ENCODE measurements around the gene CCND3. TPM values are rescaled to one million over a fixed set of nuclear protein-coding genes. Genes with fewer than 3 reads are reported as not detected.

CCND3 gene
- total RNA-seq, 2 experiments from 2014 or later = 244 to 319 TPM

DNA sequence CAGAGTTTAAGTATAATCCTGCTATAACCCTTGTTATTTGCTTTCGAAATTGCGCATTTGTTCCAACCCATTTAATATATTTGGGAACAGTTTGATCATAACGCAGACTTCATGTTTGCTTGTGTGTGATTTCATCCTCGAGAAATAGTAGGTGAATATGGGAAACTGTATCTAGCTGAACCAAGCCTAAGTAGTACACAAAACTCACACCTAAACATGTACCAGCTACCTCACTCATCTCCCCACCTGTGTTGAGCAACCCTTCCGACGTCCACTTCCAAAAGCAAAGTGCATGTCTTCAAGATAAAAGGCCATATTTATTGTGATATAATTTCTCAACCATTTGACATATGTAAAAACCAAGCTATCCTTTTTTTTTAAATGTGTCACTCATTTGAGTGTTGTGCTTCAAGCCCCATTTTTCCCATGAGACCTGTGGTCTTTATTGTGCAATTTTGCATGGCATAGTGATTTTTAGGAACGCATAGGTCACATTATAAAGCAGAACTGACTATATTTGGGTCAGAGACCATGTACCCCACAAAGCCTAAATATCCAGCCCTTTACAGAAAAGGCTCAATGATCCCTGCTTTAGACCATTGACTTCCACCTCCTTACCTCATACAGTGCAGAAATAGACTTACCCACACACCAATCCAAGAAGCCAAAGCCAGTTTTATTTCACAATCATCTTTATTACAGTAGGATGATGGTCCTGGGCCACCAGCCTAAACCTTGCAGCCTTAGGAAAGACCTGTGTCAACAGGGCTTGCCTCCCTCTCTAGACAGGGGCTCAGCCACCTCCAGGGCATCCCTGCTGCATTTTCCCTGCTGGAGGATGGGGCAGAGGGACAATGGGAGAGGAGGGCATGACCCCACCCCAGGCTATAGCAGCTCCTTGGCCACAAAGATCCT lies 7.1 kb downstream of the CCND3 start:
- CTCF ChIA-PET (ENCODE audit: unreplicated experiment) = interaction anchor here (1.5 to 2.5 kb wide), 2 partner anchors 13 to 109 kb away, joined by 4 to 11 read pairs; partner anchors contain the start of genes BYSL and MED20
- H3K79me2 ChIP-seq (ENCODE audit: insufficient read depth, low read depth, low read length) = peaks cover 55% of the 10 kb centered on the region
- intact Hi-C loops (cut with micrococcal nuclease; ENCODE audit: unreplicated experiment) = no loop called here
- peaks cover 26% of the 10 kb centered on the region; the same call in 1 of the 2 replicates for H4K20me1 ChIP-seq (ENCODE audit: insufficient read depth, low read length)
- H3K4me1 ChIP-seq (ENCODE audit: insufficient read depth, low read length, poor library complexity, severe bottlenecking) = peaks cover 62% of the 10 kb centered on the region
- no peak overlapping the region for H2AFZ ChIP-seq (ENCODE audit: low read length)
- TF ChIP-seq, protein P1, sequence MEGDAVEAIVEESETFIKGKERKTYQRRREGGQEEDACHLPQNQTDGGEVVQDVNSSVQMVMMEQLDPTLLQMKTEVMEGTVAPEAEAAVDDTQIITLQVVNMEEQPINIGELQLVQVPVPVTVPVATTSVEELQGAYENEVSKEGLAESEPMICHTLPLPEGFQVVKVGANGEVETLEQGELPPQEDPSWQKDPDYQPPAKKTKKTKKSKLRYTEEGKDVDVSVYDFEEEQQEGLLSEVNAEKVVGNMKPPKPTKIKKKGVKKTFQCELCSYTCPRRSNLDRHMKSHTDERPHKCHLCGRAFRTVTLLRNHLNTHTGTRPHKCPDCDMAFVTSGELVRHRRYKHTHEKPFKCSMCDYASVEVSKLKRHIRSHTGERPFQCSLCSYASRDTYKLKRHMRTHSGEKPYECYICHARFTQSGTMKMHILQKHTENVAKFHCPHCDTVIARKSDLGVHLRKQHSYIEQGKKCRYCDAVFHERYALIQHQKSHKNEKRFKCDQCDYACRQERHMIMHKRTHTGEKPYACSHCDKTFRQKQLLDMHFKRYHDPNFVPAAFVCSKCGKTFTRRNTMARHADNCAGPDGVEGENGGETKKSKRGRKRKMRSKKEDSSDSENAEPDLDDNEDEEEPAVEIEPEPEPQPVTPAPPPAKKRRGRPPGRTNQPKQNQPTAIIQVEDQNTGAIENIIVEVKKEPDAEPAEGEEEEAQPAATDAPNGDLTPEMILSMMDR (conservative IDR thresholded peaks at IDR 0.05; ENCODE audit: low read length) = no peak
- TF ChIP-seq EZH2phosphoT487 (IDR thresholded peaks at IDR 0.05; ENCODE audit: borderline replicate concordance, low read depth, low read length) = no peak
- DNase-seq (ENCODE audit: low spot score) = no peak
- no peaks in the 10 kb centered on the region for H3K9me3 ChIP-seq (ENCODE audit: low read length)
- H3K36me3 ChIP-seq (ENCODE audit: insufficient read depth, low read length) = peaks cover 100% of the 10 kb centered on the region
- H3K27ac ChIP-seq (ENCODE audit: low read depth, low read length, poor library complexity, severe bottlenecking) = peak overlapping the region; percentile 82
- no peak overlapping the region for H3K4me3 ChIP-seq (ENCODE audit: low read depth, low read length, poor library complexity, severe bottlenecking)
- TSS peak; percentile 35 for BruUV-seq (replicated peaks)
- POLR2A ChIA-PET = interaction anchor here (0.8 to 2.0 kb wide), 4 partner anchors 13 to 116 kb away, joined by 3 to 9 read pairs (median 4); partner anchors contain the start of genes BYSL and MED20
- H3K4me2 ChIP-seq (ENCODE audit: low read length) = peak overlapping the region; percentile 93
- H3K9me2 ChIP-seq (ENCODE audit: insufficient read depth, low read length) = no peaks in the 10 kb centered on the region

DNA sequence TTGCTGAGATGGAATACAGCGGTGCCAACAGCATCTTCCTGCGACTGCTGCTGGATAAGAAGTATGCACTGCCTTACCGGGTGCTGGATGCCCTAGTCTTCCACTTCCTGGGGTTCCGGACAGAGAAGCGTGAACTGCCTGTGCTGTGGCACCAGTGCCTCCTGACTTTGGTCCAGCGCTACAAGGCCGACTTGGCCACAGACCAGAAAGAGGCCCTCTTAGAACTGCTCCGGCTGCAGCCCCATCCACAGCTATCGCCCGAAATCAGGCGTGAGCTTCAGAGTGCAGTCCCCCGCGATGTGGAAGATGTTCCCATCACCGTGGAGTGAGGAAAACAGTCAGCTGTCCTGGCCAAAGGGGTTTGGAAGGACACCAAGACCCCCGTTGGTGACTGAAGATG lies 9.2 kb downstream of the CCND3 start:
- POLR2A ChIA-PET = interaction anchor here (2.0 kb wide), 1 partner anchor 11 kb away, joined by 9 read pairs; the partner anchor contains the start of genes BYSL and MED20
- intact Hi-C loops (cut with micrococcal nuclease; ENCODE audit: unreplicated experiment) = no loop called here
- Histone ChIP-seq H3K4me2 (ENCODE audit: low read length) (no peak overlapping the region), H4K20me1 (ENCODE audit: insufficient read depth, low read length) (peaks cover 11% of the 10 kb centered on the region; the same call in 1 of the 2 replicates), H3K9me2 (ENCODE audit: insufficient read depth, low read length) (no peaks in the 10 kb centered on the region), H3K9me3 (ENCODE audit: low read length) (no peaks in the 10 kb centered on the region), H3K79me2 (ENCODE audit: insufficient read depth, low read depth, low read length) (peaks cover 45% of the 10 kb centered on the region), H3K27ac (ENCODE audit: low read depth, low read length, poor library complexity, severe bottlenecking) (peak overlapping the region; percentile 27), H3K4me1 (ENCODE audit: insufficient read depth, low read length, poor library complexity, severe bottlenecking) (peaks cover 40% of the 10 kb centered on the region), H3K36me3 (ENCODE audit: insufficient read depth, low read length) (peaks cover 100% of the 10 kb centered on the region), H3K4me3 (ENCODE audit: low read depth, low read length, poor library complexity, severe bottlenecking) (no peak overlapping the region), H2AFZ (ENCODE audit: low read length) (no peak overlapping the region)
- TSS peak; percentile 40 for BruUV-seq (replicated peaks)
- CTCF ChIA-PET (ENCODE audit: unreplicated experiment) = no interaction called here
- no peak for TF ChIP-seq EZH2phosphoT487 (IDR thresholded peaks at IDR 0.05; ENCODE audit: borderline replicate concordance, low read depth, low read length)
- TF ChIP-seq, protein P1 (conservative IDR thresholded peaks at IDR 0.05; ENCODE audit: low read length) = no peak
- DNase-seq (ENCODE audit: low spot score) = no peak

Measured in OCI-LY7 (cell line).